Smooth muscle cell (in vitro differentiated cells): Measurements from ENCODE around the gene HOMEZ. TPM values are rescaled to one million over a fixed set of nuclear protein-coding genes. Genes with fewer than 3 reads are reported as not detected.
A peak's percentile ranks its signal among the peaks of the same experiment; 100 is the strongest.
"Not testable (repeated sequence)": the region's sequence is repeated elsewhere in the genome, so short reads cannot be mapped to it uniquely, and the experiment has no call there.

Experiments used
- DNase-seq: peaks from one replicate; lab custom pipeline; 2025; ENCODE audit not compliant: unreplicated experiment; lab: John Stamatoyannopoulos, UW
- H2AFZ ChIP-seq: fragments of 200-600 bp; sonication (generic); 2 replicates; pipeline ENCODE4 v1.6.0; 2016; ENCODE audit warnings: antibody characterized with exemption, low read depth, mild to moderate bottlenecking
- H3F3A ChIP-seq: fragments of 200-600 bp; sonication (generic); 2 replicates; pipeline ENCODE4 v1.6.0; 2017; ENCODE audit warnings: antibody characterized with exemption, low read depth
- H3K27ac ChIP-seq: fragments of 200-600 bp; sonication (generic); 2 replicates; pipeline ENCODE4 v1.5.1; 2016; ENCODE audit warnings: low read depth, mild to moderate bottlenecking
- H3K27me3 ChIP-seq: fragments of 200-600 bp; sonication (generic); 2 replicates; pipeline ENCODE4 v1.6.1; 2016; ENCODE audit warnings: low read depth, mild to moderate bottlenecking
- H3K36me3 ChIP-seq: fragments of 200-600 bp; sonication (generic); 2 replicates; pipeline ENCODE4 v1.5.1; 2016; ENCODE audit warnings: low read depth
- H3K4me1 ChIP-seq: fragments of 200-600 bp; sonication (generic); 2 replicates; pipeline ENCODE4 v1.5.1; 2016; ENCODE audit warnings: low read depth
- H3K4me2 ChIP-seq: fragments of 200-600 bp; sonication (generic); 2 replicates; pipeline ENCODE4 v1.6.0; 2016; ENCODE audit warnings: mild to moderate bottlenecking
- H3K4me3 ChIP-seq: fragments of 200-600 bp; sonication (generic); 2 replicates; pipeline ENCODE4 v1.5.1; 2016; ENCODE audit warnings: mild to moderate bottlenecking
- H3K79me2 ChIP-seq: fragments of 200-600 bp; sonication (generic); 2 replicates; pipeline ENCODE4 v1.6.0; 2016; ENCODE audit warnings: low read depth, mild to moderate bottlenecking
- H3K9ac ChIP-seq: fragments of 200-600 bp; sonication (generic); 2 replicates; pipeline ENCODE4 v1.6.0; 2016; ENCODE audit warnings: low read depth
- H3K9me3 ChIP-seq: fragments of 200-600 bp; sonication (generic); replicated peaks from 2 replicates; pipeline ENCODE4 v1.5.1; 2016; ENCODE audit warnings: low read depth
- H4K20me1 ChIP-seq: fragments of 200-600 bp; sonication (generic); 2 replicates; pipeline ENCODE4 v1.6.0; 2016; ENCODE audit warnings: low read depth
- WGBS: methylation state at CpG from one replicate; pipeline ENCODE4 v1.1.7; 2016; ENCODE audit warnings: low lambda C conversion rate; 5-methylcytosine and 5-hydroxymethylcytosine counted together
- polyA plus RNA-seq: library from polyadenylated mRNA; unstranded; fragments of >200 nt; fragmentation: Nextera tagmentation; extraction: Ambion mirVana; gene quantifications from 2 replicates; pipeline ENCODE4 v1.2.1, GENCODE V29; 2016
- total RNA-seq: library from RNA; depleted of rRNA; stranded (reverse); fragments of >200 nt; gene quantifications from 2 replicates; pipeline ENCODE4 v1.2.3, GENCODE V29; 2014
- TF ChIP-seq, protein P1 (sequence below): fragments of 200-600 bp; sonication (generic); IDR thresholded peaks from 2 replicates; pipeline ENCODE4 v1.5.1; 2017; ENCODE audit warnings: borderline replicate concordance, mild to moderate bottlenecking, antibody characterized with exemption; ENCODE audit not compliant: insufficient read depth, poor library complexity, severe bottlenecking

HOMEZ gene
- total and polyA plus RNA-seq, 2 experiments from 2014 or later: 4.9 to 5.4 TPM

DNA sequence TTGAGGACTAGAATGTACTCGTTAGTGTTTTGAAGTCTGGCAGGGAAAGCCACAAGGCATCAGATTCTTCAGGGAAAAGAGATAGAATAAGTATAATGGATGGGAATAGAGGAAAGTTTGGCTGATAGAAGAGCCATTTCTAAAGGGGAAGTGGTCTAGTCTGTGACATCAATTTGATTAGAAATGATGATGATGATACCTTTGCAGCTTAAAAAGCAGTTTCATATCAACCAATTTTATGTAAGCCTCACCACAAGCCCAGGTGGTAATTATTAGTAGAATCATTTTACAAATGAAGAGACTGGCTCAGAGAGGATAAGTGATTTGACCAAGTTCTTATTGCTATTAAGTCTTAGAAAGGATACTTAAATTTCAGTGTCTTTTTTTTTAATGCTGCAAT is 45.3 kb downstream of the HOMEZ start:
- Histone ChIP-seq H3K4me2 (no peak overlapping the region), H3K27me3 (peaks cover 14% of the 10 kb centered on the region), H3K9me3 (no peaks in the 10 kb centered on the region), H2AFZ (no peak overlapping the region), H3K9ac (no peak overlapping the region), H3K36me3 (no peaks in the 10 kb centered on the region), H4K20me1 (no peaks in the 10 kb centered on the region), H3K4me1 (no peaks in the 10 kb centered on the region), H3K27ac (no peak overlapping the region), H3F3A (no peaks in the 10 kb centered on the region), H3K79me2 (no peaks in the 10 kb centered on the region), H3K4me3 (no peak overlapping the region)
- DNase-seq: no peak
- TF ChIP-seq, protein P1, sequence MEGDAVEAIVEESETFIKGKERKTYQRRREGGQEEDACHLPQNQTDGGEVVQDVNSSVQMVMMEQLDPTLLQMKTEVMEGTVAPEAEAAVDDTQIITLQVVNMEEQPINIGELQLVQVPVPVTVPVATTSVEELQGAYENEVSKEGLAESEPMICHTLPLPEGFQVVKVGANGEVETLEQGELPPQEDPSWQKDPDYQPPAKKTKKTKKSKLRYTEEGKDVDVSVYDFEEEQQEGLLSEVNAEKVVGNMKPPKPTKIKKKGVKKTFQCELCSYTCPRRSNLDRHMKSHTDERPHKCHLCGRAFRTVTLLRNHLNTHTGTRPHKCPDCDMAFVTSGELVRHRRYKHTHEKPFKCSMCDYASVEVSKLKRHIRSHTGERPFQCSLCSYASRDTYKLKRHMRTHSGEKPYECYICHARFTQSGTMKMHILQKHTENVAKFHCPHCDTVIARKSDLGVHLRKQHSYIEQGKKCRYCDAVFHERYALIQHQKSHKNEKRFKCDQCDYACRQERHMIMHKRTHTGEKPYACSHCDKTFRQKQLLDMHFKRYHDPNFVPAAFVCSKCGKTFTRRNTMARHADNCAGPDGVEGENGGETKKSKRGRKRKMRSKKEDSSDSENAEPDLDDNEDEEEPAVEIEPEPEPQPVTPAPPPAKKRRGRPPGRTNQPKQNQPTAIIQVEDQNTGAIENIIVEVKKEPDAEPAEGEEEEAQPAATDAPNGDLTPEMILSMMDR: no peak
- WGBS: 82% methylated on average over 1 of the region's 1 CpG

DNA sequence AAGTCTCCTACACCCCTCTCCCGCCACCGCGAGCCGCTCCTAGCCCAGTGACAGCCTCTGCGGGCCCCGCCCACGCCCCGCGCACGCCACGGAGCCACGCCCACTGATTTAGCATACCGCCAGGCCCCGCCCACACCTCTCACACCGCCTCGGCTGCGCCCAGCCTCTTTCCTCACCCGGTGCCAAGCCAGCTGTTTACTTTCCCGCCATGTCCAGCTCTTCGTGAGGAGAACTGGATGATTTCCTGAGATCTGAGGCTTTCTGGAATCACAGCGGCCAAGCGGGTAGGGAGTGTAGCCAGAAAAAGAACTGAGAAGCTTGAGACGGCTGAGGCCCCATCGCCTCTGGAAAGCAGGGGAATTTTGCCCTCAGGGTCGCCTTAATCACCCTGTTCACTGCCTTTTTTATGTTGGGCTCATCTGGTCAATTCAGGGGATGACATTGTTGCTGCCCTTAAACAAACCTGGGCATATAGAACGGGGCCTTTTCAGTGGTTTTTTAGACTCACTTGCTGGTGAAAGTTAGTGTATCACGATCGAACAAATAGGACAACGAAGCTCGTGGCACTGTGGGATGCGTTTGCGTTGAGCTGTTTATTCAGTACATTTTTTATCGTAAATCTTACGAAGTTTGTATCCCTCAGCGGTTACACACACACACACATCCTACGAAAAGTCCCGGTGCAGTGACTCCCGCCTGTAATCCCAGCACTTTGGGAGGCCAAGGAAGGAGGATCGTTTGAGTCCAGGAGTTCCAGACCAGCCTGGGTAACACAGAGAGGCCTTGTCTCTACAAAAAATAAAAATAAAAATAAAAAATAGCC is 47.9 kb downstream of the HOMEZ start, which contains the start of gene RNF212B:
TSS of gene RNF212B (plus strand) at position 165 of the 823 bp plus-strand sequence. CDS start 2,410 bp downstream, outside the sequence.
- H3F3A ChIP-seq: no peaks in the 10 kb centered on the region
- TF ChIP-seq, protein P1: no peak
- H3K27me3 ChIP-seq: no peaks in the 10 kb centered on the region
- H3K36me3 ChIP-seq: no peaks in the 10 kb centered on the region
- WGBS: 33% methylated on average over 39 of the region's 39 CpGs
- no peaks in the 10 kb centered on the region for H4K20me1 ChIP-seq
- no peaks in the 10 kb centered on the region for H3K9me3 ChIP-seq
- H3K4me1 ChIP-seq: no peaks in the 10 kb centered on the region
- no peaks in the 10 kb centered on the region for H3K79me2 ChIP-seq
- no peak within 1 kb of the TSS for H3K27ac ChIP-seq
- H3K9ac ChIP-seq: no peak within 1 kb of the TSS
- H3K4me3 ChIP-seq: peak within 1 kb of the TSS; percentile 39
- H2AFZ ChIP-seq: peak within 1 kb of the TSS; percentile 81
- H3K4me2 ChIP-seq: peak within 1 kb of the TSS; percentile 79
- DNase-seq: peak; percentile 29

DNA sequence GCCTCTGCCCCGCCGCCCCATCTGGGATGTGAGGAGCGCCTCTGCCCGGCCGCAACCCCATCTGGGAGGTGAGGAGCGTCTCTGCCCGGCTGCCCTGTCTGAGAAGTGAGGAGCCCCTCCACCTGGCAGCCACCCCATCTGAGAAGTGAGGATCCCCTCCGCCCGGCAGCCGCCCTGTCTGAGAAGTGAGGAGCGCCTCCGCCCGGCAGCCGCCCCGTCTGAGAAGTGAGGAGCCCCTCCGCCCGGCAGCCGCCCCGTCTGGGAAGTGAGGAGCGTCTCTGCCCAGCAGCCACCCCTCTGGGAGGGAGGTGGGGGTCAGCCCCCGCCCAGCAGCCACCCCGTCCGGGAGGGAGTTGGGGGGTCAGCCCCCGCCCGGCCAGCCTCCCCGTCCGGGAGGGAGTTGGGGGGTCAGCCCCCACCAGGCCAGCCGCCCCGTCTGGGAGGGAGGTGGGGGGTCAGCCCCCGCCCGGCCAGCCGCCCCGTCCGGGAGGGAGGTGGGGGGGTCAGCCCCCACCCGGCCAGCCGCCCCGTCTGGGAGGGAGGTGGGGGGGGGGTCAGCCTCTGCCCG is 53.6 kb downstream of the HOMEZ start:
- not testable (repeated sequence) for H3K27me3 ChIP-seq, DNase-seq, H3K4me2 ChIP-seq, H3K36me3 ChIP-seq, H3K4me1 ChIP-seq, H3K9ac ChIP-seq, H3F3A ChIP-seq, H4K20me1 ChIP-seq, H3K27ac ChIP-seq, H3K9me3 ChIP-seq, H3K4me3 ChIP-seq, H3K79me2 ChIP-seq, H2AFZ ChIP-seq
- 97% methylated on average over 21 of the region's 38 CpGs for WGBS

DNA sequence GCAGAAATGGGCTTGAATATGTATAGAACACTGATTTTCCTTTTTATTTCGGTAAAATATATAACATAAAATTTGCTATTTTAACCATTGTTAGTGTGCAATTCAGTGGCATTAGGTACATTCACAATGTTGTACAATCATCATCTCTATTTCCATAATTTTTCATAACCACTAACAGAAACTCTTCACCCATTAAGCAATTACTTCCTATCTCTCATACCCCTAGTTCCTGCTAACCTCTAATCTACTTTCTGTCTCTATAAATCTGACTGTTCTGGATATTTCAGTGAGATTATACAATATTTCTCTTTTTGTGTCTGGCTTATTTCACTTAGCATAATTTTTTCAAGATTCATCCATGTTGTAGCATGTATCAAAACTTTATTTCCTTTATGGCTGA is 57.1 kb downstream of the HOMEZ start:
- Histone ChIP-seq H3K9me3 (no peaks in the 10 kb centered on the region), H3K36me3 (no peaks in the 10 kb centered on the region), H2AFZ (no peak overlapping the region), H3K9ac (no peak overlapping the region), H3K27me3 (no peaks in the 10 kb centered on the region), H3F3A (no peaks in the 10 kb centered on the region), H4K20me1 (no peaks in the 10 kb centered on the region), H3K4me2 (no peak overlapping the region), H3K79me2 (no peaks in the 10 kb centered on the region), H3K27ac (no peak overlapping the region), H3K4me1 (no peaks in the 10 kb centered on the region), H3K4me3 (no peak overlapping the region)
- 88% methylated on average over 1 of the region's 1 CpG for WGBS
- TF ChIP-seq, protein P1: no peak
- DNase-seq: no peak
